Mesenchymal stem cell (in vitro differentiated cells and primary cell): ENCODE measurements around the gene GNLY.

Source experiments
- DNase-seq: peaks from one replicate; pipeline ENCODE4 v3.0.0-alpha.2; 2013
- H2AFZ ChIP-seq: one replicate; pipeline ENCODE4 v1.6.1; 2013; ENCODE audit warnings: low read depth, mild to moderate bottlenecking, control low read depth, inconsistent platforms, low read length, moderate library complexity
- H2AK5ac ChIP-seq: 2 replicates; pipeline ENCODE4 v1.6.1; 2013; ENCODE audit warnings: low read length, moderate library complexity, mild to moderate bottlenecking, inconsistent platforms; ENCODE audit not compliant: severe bottlenecking
- H2BK120ac ChIP-seq: one replicate; pipeline ENCODE4 v1.6.1; 2013; ENCODE audit warnings: low read depth, mild to moderate bottlenecking, inconsistent platforms, low read length, moderate library complexity
- H2BK12ac ChIP-seq, 2 experiments: one replicate each; pipeline ENCODE4 v1.6.1; 2013; ENCODE audit warnings: inconsistent platforms in 2 of 2, low read length in 2 of 2, mild to moderate bottlenecking in 2 of 2, moderate library complexity in 2 of 2, control low read depth in 1 of 2
- H2BK15ac ChIP-seq: one replicate; pipeline ENCODE4 v1.6.1; 2013; ENCODE audit warnings: mild to moderate bottlenecking, low read depth, inconsistent platforms; ENCODE audit not compliant: poor library complexity, severe bottlenecking
- H2BK5ac ChIP-seq: 2 replicates; pipeline ENCODE4 v1.6.1; 2013; ENCODE audit warnings: low read depth, mild to moderate bottlenecking, low read length, control low read depth, inconsistent platforms; ENCODE audit not compliant: poor library complexity, severe bottlenecking
- H3K14ac ChIP-seq, 2 experiments: one replicate each; pipeline ENCODE4 v1.6.1; 2013; ENCODE audit warnings: inconsistent platforms in 2 of 2, low read length in 2 of 2, control low read depth in 1 of 2, mild to moderate bottlenecking in 1 of 2, moderate library complexity in 1 of 2
- H3K18ac ChIP-seq, 2 experiments: one replicate each; pipeline ENCODE4 v1.6.1; 2013; ENCODE audit warnings: inconsistent platforms in 2 of 2, low read length in 2 of 2, control low read depth in 1 of 2, low read depth in 1 of 2, mild to moderate bottlenecking in 1 of 2
- H3K23ac ChIP-seq, 2 experiments: one replicate each; pipeline ENCODE4 v1.6.1; 2013; ENCODE audit warnings: inconsistent platforms in 2 of 2, low read length in 2 of 2, mild to moderate bottlenecking in 2 of 2, moderate library complexity in 2 of 2, control low read depth in 1 of 2
- H3K27ac ChIP-seq: 2 replicates; pipeline ENCODE4 v1.5.1; 2013; ENCODE audit warnings: mild to moderate bottlenecking, moderate library complexity, low read length, control low read depth, inconsistent platforms; ENCODE audit not compliant: poor library complexity, severe bottlenecking
- H3K27me3 ChIP-seq, 2 experiments: 2 replicates each; pipeline versions ENCODE4 v1.6.1 to v1.7.0; 2013; ENCODE audit warnings: low read length in 2 of 2, mild to moderate bottlenecking in 2 of 2, moderate library complexity in 2 of 2, control low read depth in 1 of 2, inconsistent platforms in 1 of 2; ENCODE audit not compliant: control insufficient read depth in 1 of 2, insufficient read depth in 1 of 2
- H3K36me3 ChIP-seq, 2 experiments: 2 replicates each; pipeline versions ENCODE4 v1.6.1 to v1.7.0; 2013; ENCODE audit warnings: low read length in 2 of 2, control low read depth in 1 of 2, inconsistent platforms in 1 of 2, low read depth in 1 of 2, mild to moderate bottlenecking in 1 of 2; ENCODE audit not compliant: insufficient read depth in 2 of 2, control insufficient read depth in 1 of 2
- H3K4ac ChIP-seq, 2 experiments: one replicate each; pipeline ENCODE4 v1.6.1; 2013; ENCODE audit warnings: inconsistent platforms in 2 of 2, low read length in 2 of 2, mild to moderate bottlenecking in 2 of 2, moderate library complexity in 2 of 2, control low read depth in 1 of 2, low read depth in 1 of 2
- H3K4me1 ChIP-seq: 2 replicates; pipeline ENCODE4 v1.6.1; 2013; ENCODE audit warnings: low read depth, low read length, control low read depth; ENCODE audit not compliant: control insufficient read depth, insufficient read depth
- H3K4me2 ChIP-seq: 2 replicates; pipeline ENCODE4 v1.6.1; 2013; ENCODE audit warnings: low read length, mild to moderate bottlenecking, inconsistent platforms; ENCODE audit not compliant: poor library complexity, severe bottlenecking
- H3K4me3 ChIP-seq, 2 experiments: 2 replicates each; pipeline versions ENCODE4 v1.5.1 to v1.7.0; 2013; ENCODE audit warnings: low read length in 2 of 2, mild to moderate bottlenecking in 2 of 2, control low read depth in 1 of 2, low read depth in 1 of 2; ENCODE audit not compliant: insufficient read depth in 1 of 2
- H3K79me1 ChIP-seq: replicated peaks from 2 replicates; pipeline ENCODE4 v1.6.1; 2013; ENCODE audit warnings: mild to moderate bottlenecking, control low read depth, low read length, inconsistent platforms; ENCODE audit not compliant: poor library complexity, severe bottlenecking
- H3K9ac ChIP-seq: 2 replicates; pipeline ENCODE4 v1.7.0; 2013; ENCODE audit warnings: mild to moderate bottlenecking, low read length, moderate library complexity
- H3K9me3 ChIP-seq: 2 replicates; pipeline ENCODE4 v1.7.0; 2013; ENCODE audit warnings: mild to moderate bottlenecking, low read length; ENCODE audit not compliant: control insufficient read depth
- H4K8ac ChIP-seq: one replicate; pipeline ENCODE4 v1.6.1; 2013; ENCODE audit warnings: inconsistent platforms, mild to moderate bottlenecking, low read length, moderate library complexity
- H4K91ac ChIP-seq: one replicate; pipeline ENCODE4 v1.6.1; 2013; ENCODE audit warnings: mild to moderate bottlenecking, low read length, inconsistent platforms
- WGBS: methylation state at CpG from one replicate; pipeline ENCODE4 v1.1.7; 2013; ENCODE audit warnings: mixed read lengths; 5-methylcytosine and 5-hydroxymethylcytosine counted together

Gene GNLY

DNA sequence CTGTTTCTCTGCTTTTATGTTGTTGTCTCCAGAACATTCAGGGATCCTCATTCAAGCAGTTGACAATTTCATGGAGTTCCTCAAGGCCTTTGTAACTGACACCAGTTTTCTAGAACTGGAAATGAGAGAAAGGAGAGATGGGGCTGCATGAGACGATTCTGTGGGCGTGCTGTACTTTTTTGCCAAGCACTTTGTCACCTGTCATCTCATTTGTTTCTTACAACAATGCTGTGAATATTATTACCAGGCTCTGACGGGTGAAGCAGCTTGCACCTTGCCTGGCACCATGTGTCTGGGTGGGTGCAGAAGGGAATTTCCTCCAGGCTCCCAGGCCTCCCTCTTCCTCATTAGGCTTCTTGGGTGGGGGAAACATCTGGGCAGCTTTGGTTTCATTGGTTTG is 37.4 kb downstream of the GNLY start:
- H4K91ac ChIP-seq: no peak overlapping the region
- no peak overlapping the region for H3K4ac ChIP-seq
- H3K18ac ChIP-seq: no peak overlapping the region
- no peak overlapping the region for H2BK15ac ChIP-seq
- no peaks in the 10 kb centered on the region for H3K9me3 ChIP-seq
- H2BK5ac ChIP-seq: no peak overlapping the region
- H3K36me3 ChIP-seq: no peaks in the 10 kb centered on the region
- WGBS: 100% methylated on average over 2 of the region's 3 CpGs
- H3K4me2 ChIP-seq: no peak overlapping the region
- DNase-seq: no peak
- H3K9ac ChIP-seq: no peak overlapping the region
- H4K8ac ChIP-seq: no peak overlapping the region
- no peak overlapping the region for H3K4me3 ChIP-seq
- no peaks in the 10 kb centered on the region for H3K4me1 ChIP-seq
- H3K23ac ChIP-seq: no peak overlapping the region
- no peak overlapping the region for H2BK12ac ChIP-seq
- no peak overlapping the region for H3K27ac ChIP-seq
- H2BK120ac ChIP-seq: no peak overlapping the region
- H3K27me3 ChIP-seq: peaks cover 0 to 13% of the 10 kb centered on the region in 2 experiments
- H3K14ac ChIP-seq: no peak overlapping the region
- no peaks in the 10 kb centered on the region for H3K79me1 ChIP-seq
- H2AFZ ChIP-seq: no peak overlapping the region
- H2AK5ac ChIP-seq: no peak overlapping the region

DNA sequence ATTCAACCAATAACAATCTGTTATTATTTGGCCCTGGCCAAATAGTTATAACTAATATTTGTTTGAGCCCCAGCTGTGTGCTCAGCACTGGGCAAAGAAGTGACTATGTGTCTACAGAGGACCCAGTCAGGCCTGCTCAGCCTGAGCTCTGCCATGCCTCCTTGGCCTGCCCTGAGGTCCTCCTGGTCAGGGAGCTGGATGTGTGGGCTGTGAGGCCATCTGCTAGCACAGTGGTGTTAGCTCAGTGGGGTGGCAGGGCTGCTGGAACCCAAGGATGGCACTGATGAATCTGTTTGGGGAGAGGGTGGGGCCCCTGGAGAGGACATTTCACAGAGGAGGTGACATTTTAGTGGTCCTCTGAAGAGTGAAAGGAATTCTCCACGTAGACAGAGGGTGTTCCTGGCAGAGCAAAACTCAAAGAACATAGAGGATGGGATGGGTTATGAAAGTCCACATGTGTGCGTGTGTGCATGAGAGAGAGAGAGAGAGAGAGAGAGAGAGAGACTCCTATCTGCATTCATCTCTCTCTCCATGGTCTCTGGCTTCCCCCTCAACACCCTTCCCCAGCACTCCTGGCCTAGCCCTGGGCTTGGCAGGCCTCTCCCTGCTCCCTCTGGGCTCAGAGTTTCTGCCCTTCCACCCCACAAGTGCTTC is 38.4 kb downstream of the GNLY start:
- Histone ChIP-seq H2BK12ac (no peak overlapping the region), H3K9me3 (no peaks in the 10 kb centered on the region), H2AFZ (no peak overlapping the region), H3K14ac (no peak overlapping the region), H2BK5ac (no peak overlapping the region), H3K4me2 (no peak overlapping the region), H3K4me3 (no peak overlapping the region), H2BK15ac (no peak overlapping the region), H3K4ac (peak overlapping the region in 1 of 2 experiments; percentile 35), H3K27me3 (peaks cover 0 to 13% of the 10 kb centered on the region in 2 experiments), H3K4me1 (peaks cover 1% of the 10 kb centered on the region), H2BK120ac (no peak overlapping the region), H3K36me3 (no peaks in the 10 kb centered on the region), H2AK5ac (no peak overlapping the region), H3K23ac (no peak overlapping the region), H3K9ac (no peak overlapping the region), H3K27ac (no peak overlapping the region), H3K18ac (no peak overlapping the region), H4K8ac (no peak overlapping the region), H4K91ac (no peak overlapping the region), H3K79me1 (no peaks in the 10 kb centered on the region)
- no CpG with 5 or more reads among the region's 2 CpGs for WGBS
- no peak for DNase-seq

DNA sequence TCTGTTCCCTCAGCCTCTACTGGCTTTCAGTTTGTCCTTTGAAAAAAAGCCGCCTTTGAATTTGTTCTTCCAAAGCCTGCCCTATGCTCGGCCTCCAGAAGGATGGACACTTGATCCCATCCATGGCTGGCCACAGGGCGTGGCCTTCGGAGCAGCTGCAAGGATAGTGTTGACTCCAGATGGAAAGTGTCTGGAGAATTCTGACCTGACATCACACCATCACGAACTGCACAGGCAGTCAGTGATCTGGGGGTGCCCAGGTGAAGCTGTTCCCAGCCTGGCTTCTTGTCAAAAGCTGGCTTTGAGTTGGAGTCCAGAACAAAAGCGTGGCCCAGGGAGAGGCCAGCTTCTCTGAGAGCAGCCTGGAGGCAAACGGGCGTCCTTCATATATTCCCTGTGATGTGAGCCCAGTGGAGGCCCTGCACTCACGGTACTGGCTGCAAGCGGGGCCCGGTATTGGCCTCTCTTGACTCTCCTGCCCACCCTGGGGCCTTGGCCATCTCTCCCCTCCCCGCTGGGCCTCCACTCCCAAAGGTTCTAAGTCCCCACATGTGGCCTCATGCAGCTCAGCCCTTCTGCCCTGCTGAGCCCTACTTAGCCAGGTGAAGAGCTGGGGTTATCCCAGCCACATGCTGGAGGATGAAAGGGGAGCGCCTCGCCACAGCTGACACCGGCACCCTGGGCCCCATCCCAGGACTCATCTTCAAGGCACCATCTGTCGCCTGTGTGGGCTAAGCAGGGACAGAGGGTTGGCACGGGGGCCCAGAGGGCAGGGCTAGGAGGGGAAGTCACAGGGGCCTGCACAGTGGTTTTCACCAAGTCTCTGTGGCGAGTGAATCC is 39.2 kb downstream of the GNLY start:
- no peak overlapping the region for H2BK120ac ChIP-seq
- no peak for DNase-seq
- no peak overlapping the region for H2BK15ac ChIP-seq
- no peak overlapping the region for H3K23ac ChIP-seq
- no peak overlapping the region for H3K9ac ChIP-seq
- H3K36me3 ChIP-seq: no peaks in the 10 kb centered on the region
- H2AFZ ChIP-seq: no peak overlapping the region
- no peak overlapping the region for H3K4me3 ChIP-seq
- H3K79me1 ChIP-seq: no peaks in the 10 kb centered on the region
- H3K14ac ChIP-seq: no peak overlapping the region
- H3K27me3 ChIP-seq: peaks cover 0 to 6% of the 10 kb centered on the region in 2 experiments
- no peak overlapping the region for H2BK5ac ChIP-seq
- H3K4ac ChIP-seq: peak overlapping the region in 1 of 2 experiments; percentile 35
- H3K18ac ChIP-seq: no peak overlapping the region
- H4K91ac ChIP-seq: no peak overlapping the region
- 94% methylated on average over 18 of the region's 18 CpGs for WGBS
- H3K4me1 ChIP-seq: peaks cover 1% of the 10 kb centered on the region
- H3K9me3 ChIP-seq: no peaks in the 10 kb centered on the region
- H2AK5ac ChIP-seq: no peak overlapping the region
- no peak overlapping the region for H3K27ac ChIP-seq
- no peak overlapping the region for H4K8ac ChIP-seq
- H3K4me2 ChIP-seq: no peak overlapping the region
- peak overlapping the region in 1 of 2 experiments; percentile 16 for H2BK12ac ChIP-seq

DNA sequence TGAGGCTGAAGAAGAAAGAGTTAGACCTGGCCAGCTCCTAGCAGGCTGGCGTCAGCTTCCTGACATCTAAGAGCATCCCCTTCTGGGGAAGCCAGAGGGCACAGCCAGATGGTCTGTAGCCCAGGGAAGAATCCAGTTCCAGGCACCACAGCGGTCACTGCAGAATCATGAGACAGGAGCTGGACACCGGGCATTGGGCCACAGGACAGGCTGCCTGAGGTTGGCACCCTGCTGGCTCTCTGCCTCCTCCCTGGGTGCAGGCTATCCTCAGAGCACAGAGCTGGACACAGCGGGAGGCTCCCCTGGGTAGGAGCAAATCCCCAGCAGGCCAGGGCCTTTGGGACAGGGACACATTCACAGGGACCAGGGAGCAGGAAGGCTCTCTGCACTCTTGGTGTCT is 39.9 kb downstream of the GNLY start:
- Histone ChIP-seq H2BK12ac (no peak overlapping the region), H2BK5ac (no peak overlapping the region), H2AK5ac (no peak overlapping the region), H3K18ac (no peak overlapping the region), H3K27ac (no peak overlapping the region), H3K4ac (no peak overlapping the region), H3K4me2 (no peak overlapping the region), H3K4me1 (peaks cover 1% of the 10 kb centered on the region), H3K9me3 (no peaks in the 10 kb centered on the region), H3K27me3 (peaks cover 0 to 4% of the 10 kb centered on the region in 2 experiments), H4K8ac (no peak overlapping the region), H3K9ac (no peak overlapping the region), H3K14ac (no peak overlapping the region), H4K91ac (no peak overlapping the region), H2BK15ac (peak overlapping the region; percentile 19), H3K36me3 (no peaks in the 10 kb centered on the region), H3K4me3 (no peak overlapping the region), H2BK120ac (no peak overlapping the region), H3K23ac (no peak overlapping the region), H2AFZ (no peak overlapping the region), H3K79me1 (no peaks in the 10 kb centered on the region)
- 98% methylated on average over 4 of the region's 4 CpGs for WGBS
- DNase-seq: no peak
